RWPE2 (cell line): Measurements from ENCODE around the gene SORCS2.

Experiments used
- ATAC-seq: fragments of 200-7000 bp; cut with Tn5 transposase; 3 replicates; pipeline ENCODE4 v1.9.1; 2021; ENCODE audit warnings: low read depth
- DNase-seq: peaks from one replicate; pipeline ENCODE4 v3.0.0-alpha.2; 2020; ENCODE audit warnings: low spot score
- H3K27ac ChIP-seq: fragments of 450-650 bp; 2 replicates; pipeline ENCODE4 v1.5.1; 2017; ENCODE audit warnings: mild to moderate bottlenecking; ENCODE audit not compliant: poor library complexity, severe bottlenecking
- H3K27me3 ChIP-seq: fragments of 250-450 bp; sonication (Bioruptor Pico); 2 replicates; pipeline ENCODE4 v1.5.1; 2021; ENCODE audit warnings: mild to moderate bottlenecking, moderate library complexity; ENCODE audit not compliant: insufficient read depth, poor library complexity, severe bottlenecking
- H3K36me3 ChIP-seq: fragments of 250-450 bp; sonication (Bioruptor Pico); 2 replicates; pipeline ENCODE4 v1.5.1; 2020; ENCODE audit warnings: low read depth, mild to moderate bottlenecking, moderate library complexity
- H3K4me1 ChIP-seq: fragments of 250-450 bp; sonication (Bioruptor Pico); 2 replicates; pipeline ENCODE4 v1.5.1; 2021; ENCODE audit warnings: mild to moderate bottlenecking, moderate library complexity; ENCODE audit not compliant: insufficient read depth, poor library complexity, severe bottlenecking
- H3K4me3 ChIP-seq: fragments of 250-450 bp; sonication (Bioruptor Pico); 2 replicates; pipeline ENCODE4 v1.5.1; 2021; ENCODE audit warnings: mild to moderate bottlenecking, moderate library complexity; ENCODE audit not compliant: severe bottlenecking
- H3K9me3 ChIP-seq: fragments of 250-450 bp; sonication (Bioruptor Pico); 2 replicates; pipeline ENCODE4 v1.5.1; 2021; ENCODE audit warnings: mild to moderate bottlenecking, moderate library complexity; ENCODE audit not compliant: severe bottlenecking
- CTCF ChIP-seq: fragments of 450-650 bp; IDR thresholded peaks from one replicate; pipeline ENCODE4 v1.5.1; 2017; ENCODE audit warnings: mild to moderate bottlenecking, moderate library complexity; ENCODE audit not compliant: poor library complexity, severe bottlenecking

Gene SORCS2

GRCh38 chr4:7627251-7628250 lies 435.2 kb downstream of the SORCS2 start:
- ATAC-seq (no peak), DNase-seq (no peak)
- Histone ChIP-seq H3K4me1 (peaks cover 15% of the 10 kb centered on the region), H3K27ac (no peak overlapping the region), H3K27me3 (no peaks in the 10 kb centered on the region), H3K36me3 (no peaks in the 10 kb centered on the region), H3K4me3 (no peak overlapping the region), H3K9me3 (no peaks in the 10 kb centered on the region)
- TF ChIP-seq CTCF = no peak

- DNase-seq = no peak
- ATAC-seq = no peak
- no peaks in the 10 kb centered on the region for H3K36me3 ChIP-seq
- no peak for TF ChIP-seq CTCF
- H3K27me3 ChIP-seq = no peaks in the 10 kb centered on the region
- H3K4me1 ChIP-seq = peaks cover 15% of the 10 kb centered on the region
- no peaks in the 10 kb centered on the region for H3K9me3 ChIP-seq
- no peak overlapping the region for H3K27ac ChIP-seq
- H3K4me3 ChIP-seq = no peak overlapping the region
These were observed 436.1 kb downstream of the SORCS2 start for GRCh38 chr4:7628432-7628831.

- no peaks in the 10 kb centered on the region for H3K36me3 ChIP-seq
These were observed 437.3 kb downstream of the SORCS2 start for GRCh38 chr4:7629501-7630254.

GRCh38 chr4:7630568-7631287 lies 438.4 kb downstream of the SORCS2 start:
- TF ChIP-seq CTCF = no peak
- Histone ChIP-seq H3K36me3 (no peaks in the 10 kb centered on the region), H3K9me3 (no peaks in the 10 kb centered on the region), H3K27me3 (no peaks in the 10 kb centered on the region), H3K4me3 (no peak overlapping the region), H3K27ac (peak overlapping the region; percentile 28), H3K4me1 (peaks cover 15% of the 10 kb centered on the region)
- ATAC-seq (peak; percentile 93), DNase-seq (no peak)

More at GRCh38 chr4:7629501-7630254, 437.3 kb downstream of the SORCS2 start:
- ATAC-seq = no peak
- no peak overlapping the region for H3K4me3 ChIP-seq
- no peaks in the 10 kb centered on the region for H3K27me3 ChIP-seq
- no peak for TF ChIP-seq CTCF
- peaks cover 15% of the 10 kb centered on the region for H3K4me1 ChIP-seq
- peak overlapping the region; percentile 28 for H3K27ac ChIP-seq
- DNase-seq = no peak
- H3K9me3 ChIP-seq = no peaks in the 10 kb centered on the region
